GM23338 (cell line): ENCODE measurements around the gene EPM2AIP1. TPM values are rescaled to one million over a fixed set of nuclear protein-coding genes. Genes with fewer than 3 reads are reported as not detected.

ENCODE experiments used
- ATAC-seq: fragments of 200-7000 bp; cut with Tn5 transposase; 3 replicates; pipeline ENCODE4 v1.9.1; 2020
- DNase-seq: peaks from one replicate; pipeline ENCODE4 v3.0.0-alpha.2; 2015; ENCODE audit warnings: low spot score
- H2AFZ ChIP-seq: fragments of 200-600 bp; sonication (generic); 2 replicates; pipeline ENCODE4 v1.8.0; 2016; ENCODE audit warnings: antibody characterized with exemption, mild to moderate bottlenecking, moderate library complexity
- H3F3A ChIP-seq: fragments of 200-600 bp; sonication (generic); replicated peaks from 2 replicates; pipeline ENCODE4 v1.8.0; 2017; ENCODE audit warnings: antibody characterized with exemption, mixed run types, low read depth
- H3K27ac ChIP-seq: fragments of 200-600 bp; sonication (generic); 2 replicates; pipeline ENCODE4 v1.6.1; 2016; ENCODE audit warnings: low read depth
- H3K27me3 ChIP-seq: fragments of 200-600 bp; sonication (generic); 2 replicates; pipeline ENCODE4 v1.8.0; 2016; ENCODE audit warnings: mild to moderate bottlenecking, mixed run types, moderate library complexity; ENCODE audit not compliant: insufficient read depth
- H3K36me3 ChIP-seq: fragments of 200-600 bp; sonication (generic); 2 replicates; pipeline ENCODE4 v1.8.0; 2016; ENCODE audit warnings: mild to moderate bottlenecking; ENCODE audit not compliant: insufficient read depth
- H3K4me1 ChIP-seq: fragments of 200-600 bp; sonication (generic); 2 replicates; pipeline ENCODE4 v1.8.0; 2016; ENCODE audit warnings: mild to moderate bottlenecking, moderate library complexity; ENCODE audit not compliant: insufficient read depth
- H3K4me2 ChIP-seq: fragments of 200-600 bp; sonication (generic); 2 replicates; pipeline ENCODE4 v1.7.1; 2017; ENCODE audit warnings: mixed run types
- H3K4me3 ChIP-seq: fragments of 200-600 bp; sonication (generic); 2 replicates; pipeline ENCODE4 v1.6.1; 2016; ENCODE audit warnings: mixed run types
- H3K79me2 ChIP-seq: fragments of 200-600 bp; sonication (generic); replicated peaks from 2 replicates; pipeline ENCODE4 v1.8.0; 2017; ENCODE audit warnings: mild to moderate bottlenecking; ENCODE audit not compliant: insufficient read depth
- H3K9me2 ChIP-seq: fragments of 200-600 bp; sonication (generic); 2 replicates; pipeline ENCODE4 v1.8.0; 2017; ENCODE audit not compliant: insufficient read depth
- H4K20me1 ChIP-seq: fragments of 200-600 bp; sonication (generic); replicated peaks from 2 replicates; pipeline ENCODE4 v1.8.0; 2017; ENCODE audit warnings: mild to moderate bottlenecking; ENCODE audit not compliant: insufficient read depth
- H3K27ac Mint-ChIP-seq: 2 replicates; pipeline ENCODE4 v1.8.0; 2020; ENCODE audit warnings: inconsistent platforms, mild to moderate bottlenecking, moderate library complexity, mixed read lengths
- H3K27me3 Mint-ChIP-seq: 3 replicates; pipeline ENCODE4 v1.8.0; 2022; ENCODE audit warnings: low read depth, mild to moderate bottlenecking, moderate library complexity, mixed read lengths, inconsistent platforms; ENCODE audit not compliant: insufficient read depth, poor library complexity
- H3K36me3 Mint-ChIP-seq: 3 replicates; pipeline ENCODE4 v1.8.0; 2021; ENCODE audit warnings: low read depth, mild to moderate bottlenecking, inconsistent platforms, moderate library complexity, mixed read lengths
- H3K4me1 Mint-ChIP-seq: 3 replicates; pipeline ENCODE4 v1.8.0; 2020; ENCODE audit warnings: mild to moderate bottlenecking, inconsistent platforms, mixed read lengths
- H3K4me3 Mint-ChIP-seq: 3 replicates; pipeline ENCODE4 v1.8.0; 2021; ENCODE audit warnings: moderate library complexity, mild to moderate bottlenecking, inconsistent platforms, mixed read lengths
- H3K9me3 Mint-ChIP-seq: 3 replicates; pipeline ENCODE4 v1.8.0; 2020; ENCODE audit warnings: moderate library complexity, mild to moderate bottlenecking, inconsistent platforms, mixed read lengths
- CREB1 ChIP-seq: fragments of 250-450 bp; sonication (Bioruptor Pico); IDR thresholded peaks from 2 replicates; pipeline ENCODE4 v1.5.0; 2020; ENCODE audit warnings: low read depth, mild to moderate bottlenecking, moderate library complexity
- EZH2 ChIP-seq: fragments of 200-600 bp; sonication (generic); IDR thresholded peaks from one replicate; pipeline ENCODE4 v1.8.0; 2017; ENCODE audit warnings: antibody characterized with exemption, mild to moderate bottlenecking, low read depth; ENCODE audit not compliant: unreplicated experiment
- EZH2phosphoT487 ChIP-seq: fragments of 200-600 bp; sonication (generic); IDR thresholded peaks from one replicate; pipeline ENCODE4 v1.8.1; 2018; ENCODE audit warnings: antibody characterized with exemption; ENCODE audit not compliant: unreplicated experiment
- JUNB ChIP-seq: IDR thresholded peaks from one replicate; pipeline ENCODE4 v1.6.1; 2016; ENCODE audit warnings: antibody characterized with exemption; ENCODE audit not compliant: unreplicated experiment
- NANOG ChIP-seq: IDR thresholded peaks from 2 replicates; pipeline ENCODE4 v1.6.1; 2016; ENCODE audit warnings: antibody characterized with exemption, borderline replicate concordance
- POLR2AphosphoS5 ChIP-seq: IDR thresholded peaks from 2 replicates; pipeline ENCODE4 v1.6.1; 2016; ENCODE audit warnings: antibody characterized with exemption, low read depth
- STAT1 ChIP-seq: IDR thresholded peaks from one replicate; pipeline ENCODE4 v1.6.1; 2016; ENCODE audit warnings: antibody characterized with exemption; ENCODE audit not compliant: unreplicated experiment
- ZNF114 ChIP-seq: fragments of 250-450 bp; sonication (Bioruptor Pico); IDR thresholded peaks from 2 replicates; pipeline ENCODE4 v1.5.0; 2020; ENCODE audit warnings: mild to moderate bottlenecking, moderate library complexity
- ZNF331 ChIP-seq: fragments of 250-450 bp; sonication (Bioruptor Pico); IDR thresholded peaks from 2 replicates; pipeline ENCODE4 v1.5.0; 2020; ENCODE audit warnings: low read depth, mild to moderate bottlenecking, moderate library complexity
- polyA plus RNA-seq: library from polyadenylated mRNA; unstranded; fragments of >200 nt; fragmentation: Nextera tagmentation; extraction: Ambion mirVana; gene quantifications from 2 replicates; pipeline ENCODE4 v1.2.1, GENCODE V29; 2016
- total RNA-seq: library from RNA; depleted of rRNA; stranded (reverse); fragments of >200 nt; shearing (Covaris generic); gene quantifications from 2 replicates; pipeline ENCODE4 v1.2.3, GENCODE V29; 2014
- TF ChIP-seq, protein P1 (sequence below), 2 experiments: fragments of 200-600 bp in 1 of 2; sonication (generic) in 1 of 2; conservative IDR thresholded peaks; 2 replicates each; pipeline versions ENCODE4 v1.5.1 to v1.6.1; 2016 to 2017; ENCODE audit warnings: antibody characterized with exemption in 2 of 2, low read depth in 2 of 2, mild to moderate bottlenecking in 2 of 2, moderate library complexity in 1 of 2
- TF ChIP-seq, protein P2 (sequence below): fragments of 250-450 bp; sonication (Bioruptor Pico); IDR thresholded peaks from 2 replicates; pipeline ENCODE4 v1.5.0; 2020; ENCODE audit warnings: mild to moderate bottlenecking, moderate library complexity
- TF ChIP-seq, protein P3 (sequence below): IDR thresholded peaks from 2 replicates; pipeline ENCODE4 v1.6.1; 2016; ENCODE audit warnings: antibody characterized with exemption
- TF ChIP-seq, protein P4 (sequence below): IDR thresholded peaks from one replicate; pipeline ENCODE4 v1.6.1; 2018; ENCODE audit warnings: antibody characterized with exemption; ENCODE audit not compliant: unreplicated experiment

Gene EPM2AIP1
- total and polyA plus RNA-seq, 2 experiments from 2014 or later = 7.2 to 10.6 TPM

DNA sequence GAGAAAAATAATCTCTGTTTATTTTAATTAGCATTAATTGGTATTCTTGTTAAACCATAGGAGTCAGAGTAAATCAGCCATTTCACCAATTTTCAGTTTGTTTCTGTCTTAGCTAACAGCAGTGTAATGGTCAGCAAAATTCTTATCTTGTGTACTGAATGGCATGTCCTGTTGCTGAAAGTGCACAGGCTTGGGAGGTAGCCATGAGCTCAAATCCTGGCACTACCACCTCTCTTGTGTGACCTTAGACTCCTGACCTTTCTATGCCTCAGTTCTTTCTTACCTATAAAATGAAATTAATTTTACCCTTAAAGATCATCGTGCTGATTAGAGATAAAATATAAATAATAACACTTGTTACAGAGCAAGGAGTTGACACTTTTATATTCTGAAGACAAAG is 36.2 kb upstream of the EPM2AIP1 start:
- H3K36me3 ChIP-seq = peaks cover 33% of the 10 kb centered on the region
- no peak for ATAC-seq

More for the DNA sequence above, 36.2 kb upstream of the EPM2AIP1 start:
- DNase-seq = no peak
- Mint-ChIP-seq H3K27me3 (peaks cover 2% of the 10 kb centered on the region), H3K4me3 (no peak overlapping the region), H3K4me1 (no peaks in the 10 kb centered on the region), H3K36me3 (peaks cover 70% of the 10 kb centered on the region), H3K27ac (no peak overlapping the region), H3K9me3 (peaks cover 2% of the 10 kb centered on the region; the same call in 2 of the 3 replicates)
- Histone ChIP-seq H3K4me2 (no peak overlapping the region), H3K4me1 (no peaks in the 10 kb centered on the region), H3K27ac (no peak overlapping the region; the same call in 1 of the 2 replicates), H3K79me2 (no peaks in the 10 kb centered on the region), H3F3A (no peaks in the 10 kb centered on the region), H2AFZ (no peak overlapping the region), H4K20me1 (peaks cover 11% of the 10 kb centered on the region; the same call in 1 of the 2 replicates), H3K9me2 (no peaks in the 10 kb centered on the region), H3K4me3 (no peak overlapping the region), H3K27me3 (no peaks in the 10 kb centered on the region)
- TF ChIP-seq EZH2 = no peak
- TF ChIP-seq, protein P1, sequence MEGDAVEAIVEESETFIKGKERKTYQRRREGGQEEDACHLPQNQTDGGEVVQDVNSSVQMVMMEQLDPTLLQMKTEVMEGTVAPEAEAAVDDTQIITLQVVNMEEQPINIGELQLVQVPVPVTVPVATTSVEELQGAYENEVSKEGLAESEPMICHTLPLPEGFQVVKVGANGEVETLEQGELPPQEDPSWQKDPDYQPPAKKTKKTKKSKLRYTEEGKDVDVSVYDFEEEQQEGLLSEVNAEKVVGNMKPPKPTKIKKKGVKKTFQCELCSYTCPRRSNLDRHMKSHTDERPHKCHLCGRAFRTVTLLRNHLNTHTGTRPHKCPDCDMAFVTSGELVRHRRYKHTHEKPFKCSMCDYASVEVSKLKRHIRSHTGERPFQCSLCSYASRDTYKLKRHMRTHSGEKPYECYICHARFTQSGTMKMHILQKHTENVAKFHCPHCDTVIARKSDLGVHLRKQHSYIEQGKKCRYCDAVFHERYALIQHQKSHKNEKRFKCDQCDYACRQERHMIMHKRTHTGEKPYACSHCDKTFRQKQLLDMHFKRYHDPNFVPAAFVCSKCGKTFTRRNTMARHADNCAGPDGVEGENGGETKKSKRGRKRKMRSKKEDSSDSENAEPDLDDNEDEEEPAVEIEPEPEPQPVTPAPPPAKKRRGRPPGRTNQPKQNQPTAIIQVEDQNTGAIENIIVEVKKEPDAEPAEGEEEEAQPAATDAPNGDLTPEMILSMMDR (conservative IDR thresholded peaks at IDR 0.05; ENCODE audit: low read depth in 2 of 2) = no peak
- TF ChIP-seq, protein P2, sequence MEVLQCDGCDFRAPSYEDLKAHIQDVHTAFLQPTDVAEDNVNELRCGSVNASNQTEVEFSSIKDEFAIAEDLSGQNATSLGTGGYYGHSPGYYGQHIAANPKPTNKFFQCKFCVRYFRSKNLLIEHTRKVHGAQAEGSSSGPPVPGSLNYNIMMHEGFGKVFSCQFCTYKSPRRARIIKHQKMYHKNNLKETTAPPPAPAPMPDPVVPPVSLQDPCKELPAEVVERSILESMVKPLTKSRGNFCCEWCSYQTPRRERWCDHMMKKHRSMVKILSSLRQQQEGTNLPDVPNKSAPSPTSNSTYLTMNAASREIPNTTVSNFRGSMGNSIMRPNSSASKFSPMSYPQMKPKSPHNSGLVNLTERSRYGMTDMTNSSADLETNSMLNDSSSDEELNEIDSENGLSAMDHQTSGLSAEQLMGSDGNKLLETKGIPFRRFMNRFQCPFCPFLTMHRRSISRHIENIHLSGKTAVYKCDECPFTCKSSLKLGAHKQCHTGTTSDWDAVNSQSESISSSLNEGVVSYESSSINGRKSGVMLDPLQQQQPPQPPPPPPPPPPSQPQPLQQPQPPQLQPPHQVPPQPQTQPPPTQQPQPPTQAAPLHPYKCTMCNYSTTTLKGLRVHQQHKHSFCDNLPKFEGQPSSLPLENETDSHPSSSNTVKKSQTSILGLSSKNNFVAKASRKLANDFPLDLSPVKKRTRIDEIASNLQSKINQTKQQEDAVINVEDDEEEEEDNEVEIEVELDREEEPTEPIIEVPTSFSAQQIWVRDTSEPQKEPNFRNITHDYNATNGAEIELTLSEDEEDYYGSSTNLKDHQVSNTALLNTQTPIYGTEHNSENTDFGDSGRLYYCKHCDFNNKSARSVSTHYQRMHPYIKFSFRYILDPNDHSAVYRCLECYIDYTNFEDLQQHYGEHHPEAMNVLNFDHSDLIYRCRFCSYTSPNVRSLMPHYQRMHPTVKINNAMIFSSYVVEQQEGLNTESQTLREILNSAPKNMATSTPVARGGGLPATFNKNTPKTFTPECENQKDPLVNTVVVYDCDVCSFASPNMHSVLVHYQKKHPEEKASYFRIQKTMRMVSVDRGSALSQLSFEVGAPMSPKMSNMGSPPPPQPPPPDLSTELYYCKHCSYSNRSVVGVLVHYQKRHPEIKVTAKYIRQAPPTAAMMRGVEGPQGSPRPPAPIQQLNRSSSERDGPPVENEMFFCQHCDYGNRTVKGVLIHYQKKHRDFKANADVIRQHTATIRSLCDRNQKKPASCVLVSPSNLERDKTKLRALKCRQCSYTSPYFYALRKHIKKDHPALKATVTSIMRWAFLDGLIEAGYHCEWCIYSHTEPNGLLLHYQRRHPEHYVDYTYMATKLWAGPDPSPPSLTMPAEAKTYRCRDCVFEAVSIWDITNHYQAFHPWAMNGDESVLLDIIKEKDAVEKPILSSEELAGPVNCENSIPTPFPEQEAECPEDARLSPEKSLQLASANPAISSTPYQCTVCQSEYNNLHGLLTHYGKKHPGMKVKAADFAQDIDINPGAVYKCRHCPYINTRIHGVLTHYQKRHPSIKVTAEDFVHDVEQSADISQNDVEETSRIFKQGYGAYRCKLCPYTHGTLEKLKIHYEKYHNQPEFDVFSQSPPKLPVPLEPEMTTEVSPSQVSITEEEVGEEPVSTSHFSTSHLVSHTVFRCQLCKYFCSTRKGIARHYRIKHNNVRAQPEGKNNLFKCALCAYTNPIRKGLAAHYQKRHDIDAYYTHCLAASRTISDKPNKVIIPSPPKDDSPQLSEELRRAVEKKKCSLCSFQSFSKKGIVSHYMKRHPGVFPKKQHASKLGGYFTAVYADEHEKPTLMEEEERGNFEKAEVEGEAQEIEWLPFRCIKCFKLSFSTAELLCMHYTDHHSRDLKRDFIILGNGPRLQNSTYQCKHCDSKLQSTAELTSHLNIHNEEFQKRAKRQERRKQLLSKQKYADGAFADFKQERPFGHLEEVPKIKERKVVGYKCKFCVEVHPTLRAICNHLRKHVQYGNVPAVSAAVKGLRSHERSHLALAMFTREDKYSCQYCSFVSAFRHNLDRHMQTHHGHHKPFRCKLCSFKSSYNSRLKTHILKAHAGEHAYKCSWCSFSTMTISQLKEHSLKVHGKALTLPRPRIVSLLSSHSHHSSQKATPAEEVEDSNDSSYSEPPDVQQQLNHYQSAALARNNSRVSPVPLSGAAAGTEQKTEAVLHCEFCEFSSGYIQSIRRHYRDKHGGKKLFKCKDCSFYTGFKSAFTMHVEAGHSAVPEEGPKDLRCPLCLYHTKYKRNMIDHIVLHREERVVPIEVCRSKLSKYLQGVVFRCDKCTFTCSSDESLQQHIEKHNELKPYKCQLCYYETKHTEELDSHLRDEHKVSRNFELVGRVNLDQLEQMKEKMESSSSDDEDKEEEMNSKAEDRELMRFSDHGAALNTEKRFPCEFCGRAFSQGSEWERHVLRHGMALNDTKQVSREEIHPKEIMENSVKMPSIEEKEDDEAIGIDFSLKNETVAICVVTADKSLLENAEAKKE (CRISPR knock-in tag) = no peak
- TF ChIP-seq EZH2phosphoT487 = no peak
- TF ChIP-seq POLR2AphosphoS5 = no peak
- no peak for TF ChIP-seq STAT1
- no peak for TF ChIP-seq ZNF114 (CRISPR knock-in tag)
- no peak for TF ChIP-seq ZNF331 (CRISPR knock-in tag)
- TF ChIP-seq JUNB = no peak
- no peak for TF ChIP-seq NANOG
- TF ChIP-seq, protein P3, sequence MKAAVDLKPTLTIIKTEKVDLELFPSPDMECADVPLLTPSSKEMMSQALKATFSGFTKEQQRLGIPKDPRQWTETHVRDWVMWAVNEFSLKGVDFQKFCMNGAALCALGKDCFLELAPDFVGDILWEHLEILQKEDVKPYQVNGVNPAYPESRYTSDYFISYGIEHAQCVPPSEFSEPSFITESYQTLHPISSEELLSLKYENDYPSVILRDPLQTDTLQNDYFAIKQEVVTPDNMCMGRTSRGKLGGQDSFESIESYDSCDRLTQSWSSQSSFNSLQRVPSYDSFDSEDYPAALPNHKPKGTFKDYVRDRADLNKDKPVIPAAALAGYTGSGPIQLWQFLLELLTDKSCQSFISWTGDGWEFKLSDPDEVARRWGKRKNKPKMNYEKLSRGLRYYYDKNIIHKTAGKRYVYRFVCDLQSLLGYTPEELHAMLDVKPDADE = no peak
- TF ChIP-seq, protein P4, sequence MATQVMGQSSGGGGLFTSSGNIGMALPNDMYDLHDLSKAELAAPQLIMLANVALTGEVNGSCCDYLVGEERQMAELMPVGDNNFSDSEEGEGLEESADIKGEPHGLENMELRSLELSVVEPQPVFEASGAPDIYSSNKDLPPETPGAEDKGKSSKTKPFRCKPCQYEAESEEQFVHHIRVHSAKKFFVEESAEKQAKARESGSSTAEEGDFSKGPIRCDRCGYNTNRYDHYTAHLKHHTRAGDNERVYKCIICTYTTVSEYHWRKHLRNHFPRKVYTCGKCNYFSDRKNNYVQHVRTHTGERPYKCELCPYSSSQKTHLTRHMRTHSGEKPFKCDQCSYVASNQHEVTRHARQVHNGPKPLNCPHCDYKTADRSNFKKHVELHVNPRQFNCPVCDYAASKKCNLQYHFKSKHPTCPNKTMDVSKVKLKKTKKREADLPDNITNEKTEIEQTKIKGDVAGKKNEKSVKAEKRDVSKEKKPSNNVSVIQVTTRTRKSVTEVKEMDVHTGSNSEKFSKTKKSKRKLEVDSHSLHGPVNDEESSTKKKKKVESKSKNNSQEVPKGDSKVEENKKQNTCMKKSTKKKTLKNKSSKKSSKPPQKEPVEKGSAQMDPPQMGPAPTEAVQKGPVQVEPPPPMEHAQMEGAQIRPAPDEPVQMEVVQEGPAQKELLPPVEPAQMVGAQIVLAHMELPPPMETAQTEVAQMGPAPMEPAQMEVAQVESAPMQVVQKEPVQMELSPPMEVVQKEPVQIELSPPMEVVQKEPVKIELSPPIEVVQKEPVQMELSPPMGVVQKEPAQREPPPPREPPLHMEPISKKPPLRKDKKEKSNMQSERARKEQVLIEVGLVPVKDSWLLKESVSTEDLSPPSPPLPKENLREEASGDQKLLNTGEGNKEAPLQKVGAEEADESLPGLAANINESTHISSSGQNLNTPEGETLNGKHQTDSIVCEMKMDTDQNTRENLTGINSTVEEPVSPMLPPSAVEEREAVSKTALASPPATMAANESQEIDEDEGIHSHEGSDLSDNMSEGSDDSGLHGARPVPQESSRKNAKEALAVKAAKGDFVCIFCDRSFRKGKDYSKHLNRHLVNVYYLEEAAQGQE = no peak
- no peak for TF ChIP-seq CREB1 (CRISPR knock-in tag)
